MM.1S (cell line): ENCODE data around the gene KLHL36.
A peak's percentile ranks its signal among the peaks of the same experiment; 100 is the strongest.
"Not testable (repeated sequence)": the region's sequence is repeated elsewhere in the genome, so short reads cannot be mapped to it uniquely, and the experiment has no call there.

ENCODE experiments used
- DNase-seq: peaks from one replicate; pipeline ENCODE4 v3.0.0-alpha.2; 2015
- H2AFZ ChIP-seq: fragments of 300-600 bp; sonication (generic); 2 replicates; pipeline ENCODE4 v1.6.0; 2016; ENCODE audit warnings: antibody characterized with exemption, low read length
- H3F3A ChIP-seq: fragments of 300-600 bp; sonication (generic); 2 replicates; pipeline ENCODE4 v1.6.1; 2016; ENCODE audit warnings: mild to moderate bottlenecking, antibody characterized with exemption, low read length, moderate library complexity, mixed read lengths; ENCODE audit not compliant: insufficient read depth
- H3K27ac ChIP-seq: fragments of 300-600 bp; sonication (generic); 2 replicates; pipeline ENCODE4 v1.5.1; 2016; ENCODE audit warnings: mild to moderate bottlenecking, low read length
- H3K27me3 ChIP-seq: fragments of 300-600 bp; sonication (generic); replicated peaks from 2 replicates; pipeline ENCODE4 v1.6.0; 2016; ENCODE audit warnings: low read length; ENCODE audit not compliant: insufficient read depth
- H3K36me3 ChIP-seq: fragments of 300-600 bp; sonication (generic); replicated peaks from 2 replicates; pipeline ENCODE4 v1.6.1; 2016; ENCODE audit warnings: mild to moderate bottlenecking, low read length, mixed read lengths; ENCODE audit not compliant: insufficient read depth
- H3K4me1 ChIP-seq: fragments of 300-600 bp; sonication (generic); 2 replicates; pipeline ENCODE4 v1.6.1; 2016; ENCODE audit warnings: low read length, mixed read lengths
- H3K4me2 ChIP-seq: fragments of 300-600 bp; sonication (generic); 2 replicates; pipeline ENCODE4 v1.6.0; 2016; ENCODE audit warnings: low read depth, low read length
- H3K4me3 ChIP-seq: fragments of 300-600 bp; sonication (generic); 2 replicates; pipeline ENCODE4 v1.5.1; 2016; ENCODE audit warnings: low read length, mixed read lengths
- H3K79me2 ChIP-seq: fragments of 300-600 bp; sonication (generic); 2 replicates; pipeline ENCODE4 v1.6.1; 2016; ENCODE audit warnings: mixed run types, low read length, mixed read lengths
- H3K9ac ChIP-seq: fragments of 300-600 bp; sonication (generic); 2 replicates; pipeline ENCODE4 v1.6.1; 2016; ENCODE audit warnings: low read length, mixed read lengths
- H3K9me2 ChIP-seq: fragments of 300-600 bp; sonication (generic); replicated peaks from 2 replicates; pipeline ENCODE4 v1.6.1; 2016; ENCODE audit warnings: mild to moderate bottlenecking, low read length, mixed read lengths; ENCODE audit not compliant: insufficient read depth
- H3K9me3 ChIP-seq: fragments of 300-600 bp; sonication (generic); replicated peaks from 2 replicates; pipeline ENCODE4 v1.6.1; 2016; ENCODE audit warnings: mild to moderate bottlenecking, low read length, mixed read lengths; ENCODE audit not compliant: insufficient read depth
- H4K20me1 ChIP-seq: fragments of 300-600 bp; sonication (generic); 2 replicates; pipeline ENCODE4 v1.6.1; 2016; ENCODE audit warnings: mild to moderate bottlenecking, low read length, moderate library complexity, mixed read lengths; ENCODE audit not compliant: insufficient read depth
- CTCF ChIP-seq: fragments of 300-600 bp; sonication (generic); IDR thresholded peaks from 2 replicates; pipeline ENCODE4 v1.5.1; 2016; ENCODE audit warnings: antibody characterized with exemption, low read length, mixed read lengths
- EZH2 ChIP-seq: fragments of 300-600 bp; sonication (generic); optimal IDR thresholded peaks from 2 replicates; pipeline ENCODE3; 2017; ENCODE audit warnings: low read depth, mild to moderate bottlenecking, antibody characterized with exemption, low read length, mixed read lengths
- EZH2phosphoT487 ChIP-seq: fragments of 300-600 bp; sonication (generic); IDR thresholded peaks from 2 replicates; pipeline ENCODE4 v1.6.1; 2018; ENCODE audit warnings: antibody characterized with exemption, low read length

KLHL36 gene

DNA sequence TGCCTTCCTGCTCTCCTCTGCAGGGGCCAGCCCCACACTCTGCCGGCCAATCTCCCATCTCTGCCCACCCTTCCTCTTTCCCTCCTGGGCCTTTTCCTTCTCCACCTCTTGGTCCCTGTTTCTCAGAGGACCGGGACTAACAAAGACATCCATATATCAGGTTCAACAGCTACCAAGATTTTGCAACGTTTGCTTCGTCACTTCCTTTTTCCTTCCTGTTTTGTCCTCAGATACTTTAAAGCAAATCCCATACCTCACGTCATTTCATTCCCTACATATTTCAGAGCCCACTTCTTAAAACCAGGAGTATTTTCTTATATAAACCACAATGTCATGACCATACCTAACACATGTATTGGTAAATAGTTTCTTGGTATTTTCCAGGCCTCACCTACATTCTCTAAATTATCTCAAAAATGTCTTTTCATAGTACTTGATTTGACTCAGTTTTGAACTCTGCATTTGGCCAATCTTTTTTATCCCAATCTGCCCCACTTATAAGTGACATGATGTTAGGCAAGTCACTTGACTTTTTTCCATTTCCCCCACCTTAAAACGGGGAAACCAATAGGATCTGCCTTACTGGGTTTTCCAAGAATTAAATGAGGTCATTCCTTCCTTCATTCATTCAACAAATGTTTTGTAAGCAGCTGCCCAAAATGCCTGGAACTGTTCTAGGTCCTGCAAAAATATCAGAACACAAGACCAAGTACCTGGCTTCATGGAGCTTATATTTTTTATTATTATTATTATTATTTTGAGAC, 44.3 kb downstream of the KLHL36 start:
- no peaks in the 10 kb centered on the region for H3K9me2 ChIP-seq
- H3F3A ChIP-seq: no peaks in the 10 kb centered on the region
- no peaks in the 10 kb centered on the region for H3K9me3 ChIP-seq
- no peaks in the 10 kb centered on the region for H3K27me3 ChIP-seq
- H3K9ac ChIP-seq: no peak overlapping the region
- no peaks in the 10 kb centered on the region for H3K36me3 ChIP-seq
- H3K4me3 ChIP-seq: no peak overlapping the region
- no peaks in the 10 kb centered on the region for H3K79me2 ChIP-seq
- no peak overlapping the region for H3K4me2 ChIP-seq
- TF ChIP-seq EZH2phosphoT487 (no peak), CTCF (no peak), EZH2 (no peak)
- DNase-seq: no peak
- no peaks in the 10 kb centered on the region for H4K20me1 ChIP-seq
- no peak overlapping the region for H3K27ac ChIP-seq
- H3K4me1 ChIP-seq: no peaks in the 10 kb centered on the region
- no peak overlapping the region for H2AFZ ChIP-seq

DNA sequence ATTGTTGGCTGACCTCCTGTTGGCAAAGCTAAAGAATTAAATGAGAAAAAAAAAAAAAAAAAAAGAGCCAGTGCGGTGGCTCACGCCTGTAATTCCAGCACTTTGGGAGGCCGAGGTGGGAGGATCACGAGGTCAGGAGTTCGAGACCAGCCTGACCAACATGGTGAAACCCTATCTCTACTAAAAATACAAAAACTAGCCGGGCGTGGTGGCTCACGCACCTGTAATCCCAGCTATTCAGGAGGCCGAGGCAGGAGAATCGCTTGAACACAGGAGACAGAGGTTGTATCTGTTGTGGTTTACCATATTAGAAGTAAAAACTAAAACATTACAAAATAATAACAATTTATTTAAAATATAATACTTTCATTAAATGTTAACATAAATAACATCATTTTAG, 45.6 kb downstream of the KLHL36 start:
- DNase-seq, H4K20me1 ChIP-seq, H3K9ac ChIP-seq, H3K9me3 ChIP-seq, H3K27ac ChIP-seq, H3K36me3 ChIP-seq, H3K79me2 ChIP-seq, H3K9me2 ChIP-seq, H3K4me1 ChIP-seq, H2AFZ ChIP-seq, H3K4me2 ChIP-seq, H3K27me3 ChIP-seq, H3K4me3 ChIP-seq, H3F3A ChIP-seq: not testable (repeated sequence)

- Histone ChIP-seq H2AFZ (no peak overlapping the region), H4K20me1 (no peaks in the 10 kb centered on the region), H3K9ac (no peak overlapping the region), H3K79me2 (no peaks in the 10 kb centered on the region), H3F3A (no peaks in the 10 kb centered on the region), H3K4me1 (no peaks in the 10 kb centered on the region), H3K9me3 (no peaks in the 10 kb centered on the region), H3K4me3 (no peak overlapping the region), H3K36me3 (no peaks in the 10 kb centered on the region), H3K27ac (no peak overlapping the region), H3K9me2 (no peaks in the 10 kb centered on the region), H3K4me2 (no peak overlapping the region), H3K27me3 (no peaks in the 10 kb centered on the region)
- no peak for DNase-seq
- no peak for TF ChIP-seq EZH2phosphoT487
- TF ChIP-seq CTCF: no peak
- no peak for TF ChIP-seq EZH2
Measured at GRCh38 chr16:84694980-84695379, 46.7 kb downstream of the KLHL36 start.

DNA sequence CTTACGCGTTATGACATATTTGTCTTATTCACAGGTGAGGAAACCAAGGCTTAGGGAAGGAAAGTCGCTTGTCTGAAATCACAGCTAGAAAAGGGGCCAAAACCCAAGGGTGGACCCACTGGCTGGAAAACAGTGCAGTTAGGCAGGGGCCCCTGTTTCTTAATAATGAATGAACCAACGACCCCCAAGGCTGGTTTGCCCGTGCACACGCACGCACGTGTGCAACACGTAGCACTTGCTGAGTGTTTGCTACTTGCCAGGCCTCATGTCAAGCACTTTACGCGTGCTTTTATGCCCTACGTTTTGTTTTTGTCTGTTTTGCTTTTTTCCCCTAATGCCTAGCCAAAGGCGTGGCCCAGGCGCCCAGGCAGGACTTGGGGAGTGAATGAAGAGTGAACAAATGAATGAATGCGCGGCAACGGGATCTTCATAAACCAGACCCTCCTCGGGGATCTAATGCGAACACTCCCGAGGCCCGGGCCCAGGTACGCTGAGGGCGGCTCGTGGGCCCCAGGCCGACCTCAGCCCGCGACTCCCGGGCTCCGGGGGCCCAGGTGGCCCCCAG, 50.9 kb downstream of the KLHL36 start:
- 0 out of 2 replicates have a peak, but pooled peaks cover 8% of the 10 kb centered on the region for H4K20me1 ChIP-seq
- no peak overlapping the region for H3K27ac ChIP-seq
- no peaks in the 10 kb centered on the region for H3F3A ChIP-seq
- no peaks in the 10 kb centered on the region for H3K9me3 ChIP-seq
- no peaks in the 10 kb centered on the region for H3K27me3 ChIP-seq
- DNase-seq: no peak
- H3K4me1 ChIP-seq: 0 out of 2 replicates have a peak, but pooled peaks cover 2% of the 10 kb centered on the region
- H3K79me2 ChIP-seq: peaks cover 38% of the 10 kb centered on the region
- TF ChIP-seq EZH2: no peak
- no peak for TF ChIP-seq EZH2phosphoT487
- no peak for TF ChIP-seq CTCF
- no peaks in the 10 kb centered on the region for H3K36me3 ChIP-seq
- peak overlapping the region; percentile 65 for H2AFZ ChIP-seq
- peak overlapping the region; percentile 76 for H3K4me2 ChIP-seq
- H3K9me2 ChIP-seq: no peaks in the 10 kb centered on the region
- peak overlapping the region; percentile 60 for H3K4me3 ChIP-seq
- peak overlapping the region; percentile 25; the same call in 1 of the 2 replicates for H3K9ac ChIP-seq
